BJ (cell line): Measurements from ENCODE around the gene FGF21. TPM values are rescaled to one million over a fixed set of nuclear protein-coding genes. Genes with fewer than 3 reads are reported as not detected.
"Not testable (repeated sequence)": the region's sequence is repeated elsewhere in the genome, so short reads cannot be mapped to it uniquely, and the experiment has no call there.

Source experiments
- CTCF ChIA-PET: fragments of 350-600 bp; formaldehyde crosslinking; extraction: SDS; loops from one replicate; lab custom pipeline; 2021; ENCODE audit warnings: antibody characterized with exemption, inconsistent platforms; lab: Yijun Ruan, JAX
- POLR2A ChIA-PET: fragments of 300-600 bp; sonication (Branson Sonifier 250); formaldehyde crosslinking; extraction: SDS; loops from one replicate; lab custom pipeline; 2021; ENCODE audit warnings: antibody characterized with exemption; lab: Charles Lee
- DNase-seq: peaks from one replicate; pipeline ENCODE4 v3.0.0-alpha.2; 2011; ENCODE audit warnings: low read depth
- H3K27me3 ChIP-seq: 2 replicates; pipeline ENCODE4 v1.6.0; 2011; ENCODE audit warnings: low read length; ENCODE audit not compliant: control insufficient read depth, insufficient read depth
- H3K36me3 ChIP-seq: 2 replicates; pipeline ENCODE4 v1.5.1; 2011; ENCODE audit warnings: low read length; ENCODE audit not compliant: control insufficient read depth, insufficient read depth
- H3K4me3 ChIP-seq: 2 replicates; pipeline ENCODE4 v1.5.1; 2011; ENCODE audit warnings: low read depth, mild to moderate bottlenecking, control low read depth, low read length
- polyA plus RNA-seq: library from polyadenylated mRNA; depleted of rRNA; stranded (reverse); fragments of >200 nt; gene quantifications from 2 replicates; pipeline ENCODE4 v1.2.3, GENCODE V29; 2011
- TF ChIP-seq, protein P1 (sequence below): IDR thresholded peaks from 2 replicates; pipeline ENCODE4 v1.5.1; 2011; ENCODE audit warnings: low read depth, mild to moderate bottlenecking, control low read depth, inconsistent platforms, low read length, moderate library complexity; ENCODE audit not compliant: insufficient read depth

The FGF21 gene
- polyA plus RNA-seq, 1 experiment = not detected

DNA sequence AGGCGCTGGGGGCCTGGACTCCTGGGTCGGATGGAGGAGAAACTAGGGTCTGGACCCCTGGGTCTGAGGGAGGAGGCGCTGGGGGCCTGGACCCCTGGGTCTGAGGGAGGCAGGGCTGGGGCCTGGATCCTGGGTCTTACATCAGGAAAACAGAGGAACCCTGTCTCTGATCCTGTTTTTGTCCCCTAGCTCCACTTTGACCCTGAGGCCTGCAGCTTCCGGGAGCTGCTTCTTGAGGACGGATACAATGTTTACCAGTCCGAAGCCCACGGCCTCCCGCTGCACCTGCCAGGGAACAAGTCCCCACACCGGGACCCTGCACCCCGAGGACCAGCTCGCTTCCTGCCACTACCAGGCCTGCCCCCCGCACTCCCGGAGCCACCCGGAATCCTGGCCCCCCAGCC lies 2.4 kb downstream of the FGF21 start:
- ChIA-PET CTCF (interaction anchor here (0.8 kb wide), 1 partner anchor 85 kb away, joined by 4 read pairs; no protein-coding TSS in a partner anchor), POLR2A (no interaction called here)
- H3K27me3 ChIP-seq = peaks cover 10% of the 10 kb centered on the region
- TF ChIP-seq, protein P1, sequence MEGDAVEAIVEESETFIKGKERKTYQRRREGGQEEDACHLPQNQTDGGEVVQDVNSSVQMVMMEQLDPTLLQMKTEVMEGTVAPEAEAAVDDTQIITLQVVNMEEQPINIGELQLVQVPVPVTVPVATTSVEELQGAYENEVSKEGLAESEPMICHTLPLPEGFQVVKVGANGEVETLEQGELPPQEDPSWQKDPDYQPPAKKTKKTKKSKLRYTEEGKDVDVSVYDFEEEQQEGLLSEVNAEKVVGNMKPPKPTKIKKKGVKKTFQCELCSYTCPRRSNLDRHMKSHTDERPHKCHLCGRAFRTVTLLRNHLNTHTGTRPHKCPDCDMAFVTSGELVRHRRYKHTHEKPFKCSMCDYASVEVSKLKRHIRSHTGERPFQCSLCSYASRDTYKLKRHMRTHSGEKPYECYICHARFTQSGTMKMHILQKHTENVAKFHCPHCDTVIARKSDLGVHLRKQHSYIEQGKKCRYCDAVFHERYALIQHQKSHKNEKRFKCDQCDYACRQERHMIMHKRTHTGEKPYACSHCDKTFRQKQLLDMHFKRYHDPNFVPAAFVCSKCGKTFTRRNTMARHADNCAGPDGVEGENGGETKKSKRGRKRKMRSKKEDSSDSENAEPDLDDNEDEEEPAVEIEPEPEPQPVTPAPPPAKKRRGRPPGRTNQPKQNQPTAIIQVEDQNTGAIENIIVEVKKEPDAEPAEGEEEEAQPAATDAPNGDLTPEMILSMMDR = no peak
- H3K36me3 ChIP-seq = no peaks in the 10 kb centered on the region
- no peak overlapping the region for H3K4me3 ChIP-seq
- no peak for DNase-seq

DNA sequence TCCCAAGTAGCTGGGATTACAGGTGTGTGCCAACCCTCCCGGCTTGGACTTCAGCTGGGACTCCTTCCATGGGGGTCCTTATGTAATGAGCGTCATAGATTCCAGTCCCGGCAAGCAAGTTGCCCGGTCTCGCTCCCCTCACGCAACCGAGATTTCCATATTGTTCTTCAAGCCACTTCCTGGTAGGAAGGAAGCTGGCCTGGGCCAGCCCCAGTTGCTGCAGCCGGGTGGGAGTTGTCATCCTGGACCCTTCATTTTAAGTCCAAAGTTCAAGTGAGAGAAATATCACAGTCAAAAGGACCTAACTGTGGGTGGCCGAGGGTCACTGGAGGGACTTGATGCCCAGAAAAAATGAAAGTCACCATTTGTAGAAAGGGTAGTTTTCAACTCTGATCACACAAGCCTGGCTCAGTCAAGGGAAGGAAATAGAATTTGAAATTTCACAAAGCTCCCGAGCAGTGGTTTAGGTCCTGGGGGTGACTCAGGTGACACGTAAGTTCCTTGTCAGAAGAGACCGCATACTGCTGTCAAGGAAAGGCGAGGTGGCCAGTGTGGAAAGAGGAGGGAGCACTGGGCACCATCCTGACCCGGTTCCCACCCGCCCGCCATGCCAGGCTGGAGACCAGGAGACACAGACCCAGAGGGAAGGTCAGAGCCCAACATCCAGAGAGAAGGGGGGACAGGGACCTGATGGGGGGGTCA lies 5.3 kb downstream of the FGF21 start:
- Histone ChIP-seq H3K27me3 (peaks cover 4% of the 10 kb centered on the region), H3K36me3 (no peaks in the 10 kb centered on the region), H3K4me3 (no peak overlapping the region)
- TF ChIP-seq, protein P1 = no peak
- no peak for DNase-seq
- ChIA-PET POLR2A (interaction anchor here (0.6 kb wide), 1 partner anchor 25 kb away, joined by 4 read pairs; no protein-coding TSS in a partner anchor), CTCF (interaction anchor here (0.5 to 1.4 kb wide), 3 partner anchors 10 to 82 kb away, joined by 3 read pairs; no protein-coding TSS in a partner anchor)

DNA sequence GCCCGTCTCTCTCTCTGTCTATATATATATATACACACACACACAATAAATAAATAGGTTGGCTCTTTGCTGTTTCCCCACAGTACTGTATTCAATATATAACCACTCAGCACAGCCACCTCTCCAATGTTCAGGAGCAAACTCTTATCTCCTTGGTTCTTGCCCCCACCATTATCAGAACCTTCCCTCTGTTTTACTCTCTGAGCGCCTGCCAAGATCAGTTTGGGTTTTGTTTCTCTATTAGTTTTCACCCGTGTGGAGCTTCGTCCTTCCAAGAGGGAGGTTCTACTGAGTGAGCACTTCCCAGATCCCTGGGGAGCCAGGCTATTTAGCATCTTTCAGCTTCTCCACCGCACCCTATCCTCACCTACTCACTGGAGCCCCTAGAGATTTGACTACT lies 10.5 kb downstream of the FGF21 start:
- CTCF ChIA-PET, H3K4me3 ChIP-seq, H3K27me3 ChIP-seq, H3K36me3 ChIP-seq, DNase-seq, POLR2A ChIA-PET: not testable (repeated sequence)

DNA sequence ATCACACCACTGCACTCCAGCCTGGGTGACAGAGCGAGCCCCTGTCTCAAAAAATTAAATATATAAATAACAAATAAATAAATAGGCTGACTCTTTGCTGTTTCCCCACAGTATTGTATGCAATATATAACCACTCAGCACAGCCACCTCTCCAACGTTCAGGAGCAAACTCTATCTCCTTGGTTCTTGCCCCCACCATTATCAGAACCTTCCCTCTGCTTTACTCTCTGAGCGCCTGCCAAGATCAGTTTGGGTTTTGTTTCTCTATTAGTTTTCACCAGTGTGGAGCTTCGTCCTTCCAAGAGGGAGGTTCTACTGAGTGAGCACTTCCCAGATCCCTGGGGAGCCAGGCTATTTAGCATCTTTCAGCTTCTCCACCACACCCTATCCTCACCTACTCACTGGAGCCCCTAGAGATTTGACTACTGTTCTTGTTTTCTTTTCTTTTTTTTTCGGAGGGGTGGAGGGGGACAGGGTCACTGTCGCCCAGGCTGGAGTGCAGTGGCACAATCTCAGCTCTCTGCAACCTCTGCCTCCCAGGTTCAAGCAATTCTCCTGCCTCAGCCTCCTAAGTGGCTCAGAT lies 12.9 kb downstream of the FGF21 start:
- H3K4me3 ChIP-seq, H3K27me3 ChIP-seq, H3K36me3 ChIP-seq, DNase-seq, POLR2A ChIA-PET, CTCF ChIA-PET: not testable (repeated sequence)

DNA sequence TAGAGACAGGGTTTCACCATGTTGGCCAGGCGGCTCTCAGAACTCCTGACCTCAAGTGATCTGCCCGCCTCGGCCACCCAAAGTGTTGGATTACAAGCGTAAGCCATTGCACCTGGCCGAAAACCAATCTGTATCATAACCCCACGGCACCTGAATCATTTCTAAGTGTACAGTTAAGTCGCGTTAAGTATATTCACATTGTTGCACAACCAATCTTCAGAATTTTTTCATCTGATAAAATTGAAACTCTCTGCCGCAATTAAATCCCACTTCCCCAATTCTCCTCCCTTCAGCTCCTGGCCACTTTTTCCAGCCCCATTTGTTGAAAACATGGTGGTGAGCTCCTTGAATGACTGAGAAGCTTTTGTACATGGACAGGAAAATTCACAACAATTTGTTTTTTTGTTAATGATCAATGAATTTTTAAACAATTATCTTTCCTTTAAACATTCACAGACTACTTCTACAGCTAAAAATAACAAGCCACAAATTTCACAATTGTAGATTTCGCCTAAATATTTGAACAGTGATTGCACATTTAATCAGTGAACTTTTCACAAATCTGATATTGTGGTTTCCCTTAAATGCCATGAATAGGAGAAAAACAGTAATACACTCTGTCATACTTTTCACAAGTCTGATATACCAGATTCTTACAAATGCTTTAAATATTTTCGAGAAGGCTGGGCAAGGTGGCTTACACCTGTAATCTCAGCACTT lies 13.8 kb downstream of the FGF21 start:
- DNase-seq = no peak
- POLR2A ChIA-PET = no interaction called here
- Histone ChIP-seq H3K36me3 (no peaks in the 10 kb centered on the region), H3K4me3 (no peak overlapping the region), H3K27me3 (peaks cover 4% of the 10 kb centered on the region; the same call in 1 of the 2 replicates)
- TF ChIP-seq, protein P1 = no peak
- CTCF ChIA-PET = interaction anchor here (1.2 kb wide), 1 partner anchor 19 kb away, joined by 3 read pairs; no protein-coding TSS in a partner anchor

DNA sequence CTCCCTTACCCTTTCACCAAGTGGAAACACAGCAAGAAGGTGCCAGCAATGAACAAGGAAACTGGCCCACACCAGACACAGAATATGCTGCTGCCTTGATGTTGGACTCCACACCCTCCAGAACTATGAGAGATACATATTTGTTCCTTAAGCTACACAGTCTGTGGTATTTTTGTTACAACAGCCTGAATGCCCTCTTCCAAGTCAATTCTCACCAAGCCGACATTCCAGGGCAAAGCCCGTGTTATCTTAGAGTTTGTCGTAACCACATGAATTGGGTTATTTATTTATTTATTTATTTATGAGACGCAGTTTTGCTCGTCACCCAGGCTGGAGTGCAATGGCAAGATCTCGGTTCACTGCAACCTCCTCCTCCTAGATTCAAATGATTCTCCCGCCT lies 14.9 kb downstream of the FGF21 start:
- CTCF ChIA-PET = interaction anchor here (1.0 to 1.9 kb wide), 3 partner anchors 9 to 66 kb away, joined by 3 to 5 read pairs (median 3); partner anchors contain the start of gene HSD17B14
- H3K27me3 ChIP-seq = peaks cover 3% of the 10 kb centered on the region; the same call in 1 of the 2 replicates
- TF ChIP-seq, protein P1 = no peak
- no peak for DNase-seq
- no peak overlapping the region for H3K4me3 ChIP-seq
- H3K36me3 ChIP-seq = no peaks in the 10 kb centered on the region
- POLR2A ChIA-PET = no interaction called here
